ENCODE results near the gene LTBP1. TPM values are rescaled to one million over a fixed set of nuclear protein-coding genes. Genes with fewer than 3 reads are reported as not detected.

Gene LTBP1
- total and polyA plus RNA-seq, 10 of the 15 experiments (the other 5 are each of a cell fraction or from before 2014, with no cell fraction given): 0.01 to 0.28 (median 0.12) TPM; not detected in 2

DNA sequence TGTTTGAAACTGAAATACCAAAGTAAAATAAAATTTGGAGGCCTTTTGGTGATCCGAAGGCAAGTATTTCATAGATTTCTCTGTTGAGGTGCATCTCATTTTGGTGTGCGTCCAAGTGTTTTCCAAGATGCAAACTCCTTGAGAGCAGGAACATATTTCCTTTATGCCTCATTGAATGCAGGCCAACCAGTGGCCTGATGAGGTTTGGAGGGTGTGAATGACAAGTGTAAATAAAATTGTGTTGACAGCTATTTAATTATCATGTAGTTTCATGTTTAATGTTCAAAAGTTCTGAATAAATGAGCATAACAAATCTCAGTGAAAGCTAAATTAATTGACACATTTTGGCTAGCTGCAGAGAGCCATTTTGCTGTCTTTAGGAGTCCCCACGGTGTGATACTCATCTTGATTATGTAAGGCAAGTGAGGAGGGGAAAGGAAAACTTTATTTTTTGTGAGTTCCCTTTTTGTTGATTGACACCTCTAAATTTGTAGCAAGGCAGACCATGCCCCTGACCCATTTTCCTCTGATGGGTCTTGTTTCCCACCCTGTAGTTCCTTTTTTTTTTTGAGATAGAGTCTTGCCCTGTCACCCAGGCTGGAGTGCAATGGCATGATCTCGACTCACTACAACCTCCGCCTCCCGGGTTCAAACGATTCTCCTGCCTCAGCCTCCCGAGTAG is 6.3 kb upstream of the LTBP1 start:
- Histone ChIP-seq H4K20me1 (ENCODE audit: control insufficient read depth, insufficient read depth) (no peaks in the 10 kb centered on the region), H3K4me1 (ENCODE audit: control insufficient read depth, insufficient read depth, low read length) (no peaks in the 10 kb centered on the region), H2AFZ (ENCODE audit: control insufficient read depth, low read depth, low read length) (no peak overlapping the region), H3K79me2 (ENCODE audit: control insufficient read depth, insufficient read depth, low read length) (no peaks in the 10 kb centered on the region), H3K36me3 (ENCODE audit: control insufficient read depth in 2 of 2, insufficient read depth in 2 of 2, low read length in 1 of 2) (no peaks in the 10 kb centered on the region), H3K9me3 (replicated peaks; ENCODE audit: control insufficient read depth, insufficient read depth, low read length) (no peaks in the 10 kb centered on the region; the same call in 2 of the 3 replicates), H3K4me2 (ENCODE audit: control insufficient read depth, insufficient read depth) (no peak overlapping the region), H3K4me3 (no peak overlapping the region), H3K27me3 (replicated peaks in 1 of 2; ENCODE audit: control insufficient read depth in 2 of 2, insufficient read depth in 2 of 2, low read length in 1 of 2) (no peaks in the 10 kb centered on the region; a peak in 3 of 4 replicates), H3K9ac (ENCODE audit: control insufficient read depth, insufficient read depth, low read length) (no peak overlapping the region), H3K27ac (ENCODE audit: control insufficient read depth, insufficient read depth) (no peak overlapping the region)
- BruUV-seq (replicated peaks): no TSS peak
- RAD21 ChIA-PET (ENCODE audit: unreplicated experiment): no interaction called here
- no peak for ATAC-seq
- no peak for DNase-seq (ENCODE audit: low read depth, low spot score)
- WGBS (ENCODE audit: insufficient coverage, insufficient replicate concordance, low lambda C conversion rate, missing lambda C conversion rate): 67% methylated on average over 8 of the region's 8 CpGs
- POLR2A ChIA-PET: no interaction called here
- in situ Hi-C loops (cut with MboI): loop anchor here (10.0 kb wide), 1 partner anchor 166 kb away; no protein-coding TSS in a partner anchor
- CTCF ChIA-PET: no interaction called here
- SMC1A ChIA-PET (ENCODE audit: uncharacterized antibody, unreplicated experiment): no interaction called here
- no peak for FAIRE-seq
- intact Hi-C loops (cut with micrococcal nuclease; ENCODE audit: unreplicated experiment): loop anchor here (10.0 kb wide), 1 partner anchor 644 kb away; no protein-coding TSS in a partner anchor
- TF ChIP-seq ZNF217 (IDR thresholded peaks at IDR 0.05) (no peak), JUNB (IDR thresholded peaks at IDR 0.05) (no peak), CREM (IDR thresholded peaks at IDR 0.05; ENCODE audit: low read depth) (no peak), ZNF384 (IDR thresholded peaks at IDR 0.05; ENCODE audit: borderline replicate concordance, low read depth, low read length) (no peak), TCF7 (IDR thresholded peaks at IDR 0.05; ENCODE audit: borderline replicate concordance) (no peak), BRCA1 (IDR thresholded peaks at IDR 0.05; ENCODE audit: low read depth, low read length) (no peak), SMAD1 (IDR thresholded peaks at IDR 0.05; ENCODE audit: low read depth, partially characterized antibody) (no peak), POLR2AphosphoS2 (IDR thresholded peaks at IDR 0.05; ENCODE audit: low read depth, low read length) (no peak), ZNF207 (IDR thresholded peaks at IDR 0.05; ENCODE audit: borderline replicate concordance) (no peak), SPI1 (IDR thresholded peaks at IDR 0.05; ENCODE audit: borderline replicate concordance, insufficient read depth, low read depth, low read length) (no peak), ZBTB33 (IDR thresholded peaks at IDR 0.05) (no peak), LARP7 (IDR thresholded peaks at IDR 0.05) (no peak), RCOR1 (conservative IDR thresholded peaks at IDR 0.05; ENCODE audit: low read depth, low read length) (no peak), RFX5 (IDR thresholded peaks at IDR 0.05; ENCODE audit: low read depth, low read length) (no peak), GABPA (IDR thresholded peaks at IDR 0.05; ENCODE audit: low read depth) (no peak)
- TF ChIP-seq, protein P1, sequence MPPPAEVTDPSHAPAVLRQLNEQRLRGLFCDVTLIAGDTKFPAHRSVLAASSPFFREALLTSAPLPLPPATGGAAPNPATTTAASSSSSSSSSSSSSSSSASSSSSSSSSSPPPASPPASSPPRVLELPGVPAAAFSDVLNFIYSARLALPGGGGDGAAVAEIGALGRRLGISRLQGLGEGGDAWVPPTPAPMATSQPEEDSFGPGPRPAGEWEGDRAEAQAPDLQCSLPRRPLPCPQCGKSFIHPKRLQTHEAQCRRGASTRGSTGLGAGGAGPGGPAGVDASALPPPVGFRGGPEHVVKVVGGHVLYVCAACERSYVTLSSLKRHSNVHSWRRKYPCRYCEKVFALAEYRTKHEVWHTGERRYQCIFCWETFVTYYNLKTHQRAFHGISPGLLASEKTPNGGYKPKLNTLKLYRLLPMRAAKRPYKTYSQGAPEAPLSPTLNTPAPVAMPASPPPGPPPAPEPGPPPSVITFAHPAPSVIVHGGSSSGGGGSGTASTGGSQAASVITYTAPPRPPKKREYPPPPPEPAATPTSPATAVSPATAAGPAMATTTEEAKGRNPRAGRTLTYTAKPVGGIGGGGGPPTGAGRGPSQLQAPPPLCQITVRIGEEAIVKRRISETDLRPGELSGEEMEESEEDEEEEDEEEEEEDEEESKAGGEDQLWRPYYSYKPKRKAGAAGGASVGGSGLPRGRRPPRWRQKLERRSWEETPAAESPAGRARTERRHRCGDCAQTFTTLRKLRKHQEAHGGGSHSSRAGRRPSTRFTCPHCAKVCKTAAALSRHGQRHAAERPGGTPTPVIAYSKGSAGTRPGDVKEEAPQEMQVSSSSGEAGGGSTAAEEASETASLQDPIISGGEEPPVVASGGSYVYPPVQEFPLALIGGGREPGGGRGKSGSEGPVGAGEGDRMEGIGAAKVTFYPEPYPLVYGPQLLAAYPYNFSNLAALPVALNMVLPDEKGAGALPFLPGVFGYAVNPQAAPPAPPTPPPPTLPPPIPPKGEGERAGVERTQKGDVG (CRISPR knock-in tag; IDR thresholded peaks at IDR 0.05): no peak
- TF ChIP-seq, protein P2, sequence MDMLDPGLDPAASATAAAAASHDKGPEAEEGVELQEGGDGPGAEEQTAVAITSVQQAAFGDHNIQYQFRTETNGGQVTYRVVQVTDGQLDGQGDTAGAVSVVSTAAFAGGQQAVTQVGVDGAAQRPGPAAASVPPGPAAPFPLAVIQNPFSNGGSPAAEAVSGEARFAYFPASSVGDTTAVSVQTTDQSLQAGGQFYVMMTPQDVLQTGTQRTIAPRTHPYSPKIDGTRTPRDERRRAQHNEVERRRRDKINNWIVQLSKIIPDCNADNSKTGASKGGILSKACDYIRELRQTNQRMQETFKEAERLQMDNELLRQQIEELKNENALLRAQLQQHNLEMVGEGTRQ (IDR thresholded peaks at IDR 0.05; ENCODE audit: borderline replicate concordance, low read depth, low read length): no peak
- TF ChIP-seq, protein P3, sequence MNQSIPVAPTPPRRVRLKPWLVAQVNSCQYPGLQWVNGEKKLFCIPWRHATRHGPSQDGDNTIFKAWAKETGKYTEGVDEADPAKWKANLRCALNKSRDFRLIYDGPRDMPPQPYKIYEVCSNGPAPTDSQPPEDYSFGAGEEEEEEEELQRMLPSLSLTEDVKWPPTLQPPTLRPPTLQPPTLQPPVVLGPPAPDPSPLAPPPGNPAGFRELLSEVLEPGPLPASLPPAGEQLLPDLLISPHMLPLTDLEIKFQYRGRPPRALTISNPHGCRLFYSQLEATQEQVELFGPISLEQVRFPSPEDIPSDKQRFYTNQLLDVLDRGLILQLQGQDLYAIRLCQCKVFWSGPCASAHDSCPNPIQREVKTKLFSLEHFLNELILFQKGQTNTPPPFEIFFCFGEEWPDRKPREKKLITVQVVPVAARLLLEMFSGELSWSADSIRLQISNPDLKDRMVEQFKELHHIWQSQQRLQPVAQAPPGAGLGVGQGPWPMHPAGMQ (IDR thresholded peaks at IDR 0.05; ENCODE audit: borderline replicate concordance): no peak

Measured in GM12878 (cell line).